ENCODE data around the gene TPCN2.
"Not testable (repeated sequence)": the region's sequence is repeated elsewhere in the genome, so short reads cannot be mapped to it uniquely, and the experiment has no call there.

The TPCN2 gene

DNA sequence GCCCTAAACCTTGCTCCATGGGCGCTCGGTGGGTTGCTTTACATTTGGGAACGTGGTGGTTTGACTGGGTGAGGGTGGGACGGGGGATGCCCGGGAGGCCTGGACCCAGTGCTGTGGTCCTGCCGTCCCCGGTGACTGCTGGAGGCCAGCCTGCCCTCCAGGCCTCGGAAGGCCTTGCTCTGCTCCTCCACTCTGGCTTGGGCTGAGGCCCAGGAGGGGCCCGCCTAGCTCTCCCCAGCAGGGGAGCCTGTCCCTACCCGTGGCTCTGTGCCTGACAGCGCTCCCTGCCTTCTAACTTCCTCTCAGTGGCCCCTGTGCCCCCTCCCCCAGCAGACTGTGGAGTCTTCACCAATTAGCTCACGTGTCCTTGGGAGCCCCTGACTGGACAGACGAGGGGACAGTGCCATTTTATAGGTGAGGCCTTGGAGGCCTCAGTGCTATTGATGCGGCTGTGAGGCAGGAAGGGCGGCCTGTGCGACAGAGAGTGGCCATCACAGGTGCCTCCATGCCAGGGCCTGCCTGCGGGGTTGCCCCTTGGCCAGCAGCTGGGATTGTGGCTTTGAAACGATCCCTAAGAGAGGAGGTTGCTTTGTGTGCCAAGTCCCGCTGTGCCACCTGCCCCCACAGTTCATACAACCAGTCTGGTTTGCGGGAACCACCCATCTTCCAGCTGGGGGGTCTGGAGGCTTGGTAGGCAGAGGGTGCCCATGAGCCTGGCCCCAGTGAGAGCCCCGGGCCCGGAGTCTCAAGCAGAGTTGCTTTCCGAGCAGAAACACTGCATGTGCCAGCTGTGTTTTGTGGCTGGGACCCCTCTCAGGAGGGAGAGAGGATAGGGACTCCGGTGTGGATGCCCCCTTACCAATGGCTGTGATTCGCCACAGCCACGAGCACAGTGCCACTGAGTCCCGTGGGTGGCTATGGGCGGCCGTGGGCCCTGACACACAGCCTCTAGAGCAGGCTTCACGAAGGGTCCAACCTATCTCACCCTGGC, 17.7 kb downstream of the TPCN2 start:
- H3K4me1 ChIP-seq (ENCODE audit: control insufficient read depth, insufficient read depth, low read length, unreplicated experiment): no peaks in the 10 kb centered on the region
- no peaks in the 10 kb centered on the region for H3K79me2 ChIP-seq (ENCODE audit: control insufficient read depth, insufficient read depth, low read length, unreplicated experiment)
- no peaks in the 10 kb centered on the region for H3K27me3 ChIP-seq (ENCODE audit: insufficient read depth, low read length)
- H3K27ac ChIP-seq (ENCODE audit: low read depth, low read length): no peak overlapping the region
- no peak overlapping the region for H2AFZ ChIP-seq (ENCODE audit: low read length, unreplicated experiment)
- H3K36me3 ChIP-seq (ENCODE audit: insufficient read depth, low read length): no peaks in the 10 kb centered on the region
- no peak overlapping the region for H3K4me3 ChIP-seq (ENCODE audit: low read depth, low read length)

DNA sequence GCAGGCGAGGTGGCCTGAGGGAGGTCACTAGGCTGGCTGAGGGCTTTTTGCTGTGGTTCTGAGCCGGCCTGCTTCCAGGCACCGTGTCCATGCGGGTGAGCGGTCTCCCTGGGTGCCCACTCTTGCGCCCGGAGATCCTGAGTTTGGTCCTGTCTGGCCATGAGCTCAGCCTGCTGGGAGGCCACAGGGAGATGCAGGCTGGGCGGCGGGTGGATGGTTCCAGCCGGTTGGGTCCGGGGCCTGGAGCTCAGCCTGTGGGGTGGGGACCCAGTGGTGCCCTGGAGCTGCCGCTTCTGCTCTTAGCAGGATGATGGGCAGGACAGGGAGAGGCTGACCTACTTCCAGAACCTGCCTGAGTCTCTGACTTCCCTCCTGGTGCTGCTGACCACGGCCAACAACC, 18.5 kb downstream of the TPCN2 start:
- H3K27ac ChIP-seq (ENCODE audit: low read depth, low read length): no peak overlapping the region
- no peaks in the 10 kb centered on the region for H3K79me2 ChIP-seq (ENCODE audit: control insufficient read depth, insufficient read depth, low read length, unreplicated experiment)
- no peaks in the 10 kb centered on the region for H3K36me3 ChIP-seq (ENCODE audit: insufficient read depth, low read length)
- no peaks in the 10 kb centered on the region for H3K27me3 ChIP-seq (ENCODE audit: insufficient read depth, low read length)
- no peak overlapping the region for H3K4me3 ChIP-seq (ENCODE audit: low read depth, low read length)
- H3K4me1 ChIP-seq (ENCODE audit: control insufficient read depth, insufficient read depth, low read length, unreplicated experiment): no peaks in the 10 kb centered on the region
- H2AFZ ChIP-seq (ENCODE audit: low read length, unreplicated experiment): no peak overlapping the region

DNA sequence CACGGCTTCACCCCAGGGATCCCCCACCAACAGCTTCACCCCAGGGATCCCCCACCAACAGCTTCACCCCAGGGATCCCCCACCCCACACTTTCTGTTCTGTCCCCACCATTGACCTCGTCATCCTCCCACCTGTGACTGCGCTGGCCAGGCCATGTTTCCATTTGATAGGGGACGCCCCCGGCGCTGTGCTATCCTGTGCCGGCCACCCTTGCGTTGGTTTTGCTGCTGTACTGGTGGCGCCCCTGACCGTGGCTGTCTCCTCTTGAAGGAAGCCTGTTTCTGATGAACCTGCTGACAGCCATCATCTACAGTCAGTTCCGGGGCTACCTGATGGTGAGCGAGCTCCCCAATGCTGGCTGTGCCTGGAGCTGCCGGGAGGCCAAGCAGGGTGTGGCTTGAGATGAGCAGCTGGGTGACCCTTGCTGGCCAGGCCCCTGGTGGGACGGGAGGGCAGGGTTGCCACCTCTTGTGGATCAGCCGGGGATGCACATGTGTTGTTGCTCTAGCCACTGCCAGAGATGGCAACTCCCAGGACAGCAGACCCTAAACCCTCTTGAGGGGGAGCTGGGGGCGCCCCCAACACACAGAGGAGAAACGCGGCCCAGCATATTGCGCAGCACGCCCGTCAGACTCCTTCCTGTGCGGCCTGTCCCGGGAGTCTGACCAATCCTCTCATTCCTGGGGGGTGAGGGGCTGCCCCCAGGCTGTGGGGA, 22.5 kb downstream of the TPCN2 start:
- Histone ChIP-seq H3K27ac (ENCODE audit: low read depth, low read length) (no peak overlapping the region), H3K4me1 (ENCODE audit: control insufficient read depth, insufficient read depth, low read length, unreplicated experiment) (peaks cover 19% of the 10 kb centered on the region), H3K4me3 (ENCODE audit: low read depth, low read length) (no peak overlapping the region), H3K79me2 (ENCODE audit: control insufficient read depth, insufficient read depth, low read length, unreplicated experiment) (no peaks in the 10 kb centered on the region), H2AFZ (ENCODE audit: low read length, unreplicated experiment) (no peak overlapping the region), H3K27me3 (ENCODE audit: insufficient read depth, low read length) (no peaks in the 10 kb centered on the region), H3K36me3 (ENCODE audit: insufficient read depth, low read length) (no peaks in the 10 kb centered on the region)

DNA sequence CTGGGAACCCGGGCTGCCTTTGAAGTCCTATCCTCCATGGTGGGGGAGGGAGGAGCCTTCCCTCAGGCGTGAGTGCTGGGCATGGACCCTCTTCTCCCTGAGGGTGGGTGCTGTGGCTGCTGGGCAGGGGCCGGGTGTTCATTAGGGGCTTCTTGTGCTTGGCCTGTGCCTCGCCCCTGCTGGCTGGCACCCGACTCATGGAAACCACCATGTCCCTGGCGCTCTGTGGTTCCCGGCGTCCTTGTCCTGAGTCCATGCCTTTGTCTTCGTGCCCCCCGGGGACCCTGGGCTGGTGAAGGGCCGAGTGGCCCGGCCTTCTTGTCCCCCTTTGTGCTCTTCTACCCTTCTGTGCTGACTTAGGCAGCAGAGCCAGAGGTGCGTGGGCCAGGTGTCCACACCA, 23.2 kb downstream of the TPCN2 start:
- Histone ChIP-seq H3K4me1 (ENCODE audit: control insufficient read depth, insufficient read depth, low read length, unreplicated experiment) (peaks cover 19% of the 10 kb centered on the region), H3K27me3 (ENCODE audit: insufficient read depth, low read length) (no peaks in the 10 kb centered on the region), H2AFZ (ENCODE audit: low read length, unreplicated experiment) (no peak overlapping the region), H3K79me2 (ENCODE audit: control insufficient read depth, insufficient read depth, low read length, unreplicated experiment) (no peaks in the 10 kb centered on the region), H3K27ac (ENCODE audit: low read depth, low read length) (no peak overlapping the region), H3K4me3 (ENCODE audit: low read depth, low read length) (no peak overlapping the region), H3K36me3 (ENCODE audit: insufficient read depth, low read length) (no peaks in the 10 kb centered on the region)

DNA sequence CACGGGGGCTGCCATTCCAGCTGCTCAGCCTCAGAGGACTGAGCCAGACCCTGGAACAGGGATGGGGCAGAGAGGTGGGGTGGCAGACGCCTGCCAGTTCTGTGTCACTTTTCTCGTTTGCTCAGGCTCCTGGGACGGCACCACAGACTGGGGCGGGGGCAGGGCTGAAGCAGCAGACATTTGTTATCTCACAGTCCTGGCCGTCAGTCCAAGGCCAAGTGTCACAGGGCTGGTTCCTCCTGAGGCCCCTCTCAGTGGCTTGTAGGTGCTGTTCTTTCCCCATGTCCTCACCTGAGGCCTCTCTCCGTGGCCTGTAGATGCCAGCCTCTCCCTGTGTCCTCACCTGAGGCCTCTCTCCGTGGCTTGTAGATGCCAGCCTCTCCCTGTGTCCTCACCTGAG, 24.7 kb downstream of the TPCN2 start:
- H3K4me1 ChIP-seq (ENCODE audit: control insufficient read depth, insufficient read depth, low read length, unreplicated experiment): peaks cover 19% of the 10 kb centered on the region
- no peaks in the 10 kb centered on the region for H3K79me2 ChIP-seq (ENCODE audit: control insufficient read depth, insufficient read depth, low read length, unreplicated experiment)
- H2AFZ ChIP-seq (ENCODE audit: low read length, unreplicated experiment): no peak overlapping the region
- H3K4me3 ChIP-seq (ENCODE audit: low read depth, low read length): no peak overlapping the region
- no peaks in the 10 kb centered on the region for H3K27me3 ChIP-seq (ENCODE audit: insufficient read depth, low read length)
- H3K36me3 ChIP-seq (ENCODE audit: insufficient read depth, low read length): no peaks in the 10 kb centered on the region
- no peak overlapping the region for H3K27ac ChIP-seq (ENCODE audit: low read depth, low read length)

DNA sequence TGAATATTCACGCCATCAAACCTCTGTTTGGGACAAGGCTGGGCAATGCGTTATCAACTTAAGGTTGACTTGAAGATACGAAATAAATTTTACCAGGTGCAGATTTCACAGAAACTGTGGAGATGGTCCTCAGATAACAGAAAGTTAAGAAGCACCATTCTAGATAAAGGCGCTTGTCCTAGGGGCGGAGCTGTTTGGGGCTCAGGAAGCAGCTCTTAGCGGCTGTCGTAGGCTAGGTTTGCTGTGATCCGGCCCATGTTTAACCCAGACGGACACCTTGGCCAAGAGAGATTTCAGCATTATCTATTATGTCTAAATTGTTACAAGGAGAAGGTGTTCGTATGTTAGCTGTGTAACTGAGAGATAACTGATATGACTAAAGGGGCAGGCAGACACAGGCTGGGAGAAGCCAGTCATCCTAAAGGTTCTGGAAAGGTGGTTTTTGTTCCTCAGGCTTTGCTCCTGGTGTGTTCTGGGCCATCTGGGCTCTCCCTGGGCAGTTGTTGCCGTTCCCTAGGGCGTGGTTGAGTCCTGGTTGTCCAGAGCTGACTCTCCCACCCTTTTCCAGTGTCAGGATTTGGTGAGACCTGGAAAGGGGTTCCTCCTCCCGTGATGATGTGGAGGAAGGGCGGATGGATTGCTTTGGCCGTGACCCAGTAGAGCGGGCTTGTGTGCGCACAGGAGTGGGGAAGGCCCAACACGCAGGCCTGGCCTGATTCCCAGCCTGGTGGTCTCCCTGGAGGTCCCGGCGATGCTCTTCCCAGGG, 25.8 kb downstream of the TPCN2 start:
- peaks cover 22% of the 10 kb centered on the region for H3K4me1 ChIP-seq (ENCODE audit: control insufficient read depth, insufficient read depth, low read length, unreplicated experiment)

DNA sequence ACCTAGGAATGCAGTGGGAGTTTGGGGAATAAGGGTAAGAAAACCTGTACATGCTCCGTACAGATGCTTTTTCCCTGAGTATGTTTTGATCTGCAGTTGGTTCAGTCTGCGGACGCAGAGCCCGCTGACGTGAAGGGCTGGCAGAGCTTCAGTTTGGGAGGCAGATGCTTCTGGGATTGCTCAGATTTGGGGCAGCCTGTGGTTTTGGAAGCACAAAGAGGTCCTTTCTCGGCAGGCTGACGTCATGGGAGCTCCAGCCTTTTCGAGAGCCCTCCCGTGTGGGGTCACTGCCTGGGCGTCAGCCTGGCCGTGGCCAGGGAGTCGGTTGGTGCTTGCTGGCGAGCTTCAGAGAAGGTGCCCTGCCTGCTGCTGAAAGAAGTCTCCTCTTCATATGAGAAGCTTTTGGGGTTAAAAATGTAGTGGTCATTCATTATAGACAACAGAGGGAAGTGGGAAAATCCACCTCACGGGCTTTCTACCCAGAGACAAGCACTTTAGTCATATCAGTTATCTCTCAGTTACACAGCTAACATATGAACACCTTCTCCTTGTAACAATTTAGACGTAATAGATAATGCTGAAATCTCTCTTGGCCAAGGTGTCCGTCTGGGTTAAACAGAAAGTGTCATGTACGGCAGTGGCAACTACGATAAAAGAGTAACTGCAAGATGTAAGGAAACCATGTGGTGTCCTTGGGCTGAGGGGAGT, 26.8 kb downstream of the TPCN2 start:
- peaks cover 32% of the 10 kb centered on the region for H3K4me1 ChIP-seq (ENCODE audit: control insufficient read depth, insufficient read depth, low read length, unreplicated experiment)
- H3K4me3 ChIP-seq (ENCODE audit: low read depth, low read length): no peak overlapping the region
- H3K79me2 ChIP-seq (ENCODE audit: control insufficient read depth, insufficient read depth, low read length, unreplicated experiment): no peaks in the 10 kb centered on the region
- no peak overlapping the region for H2AFZ ChIP-seq (ENCODE audit: low read length, unreplicated experiment)
- no peaks in the 10 kb centered on the region for H3K36me3 ChIP-seq (ENCODE audit: insufficient read depth, low read length)
- no peaks in the 10 kb centered on the region for H3K27me3 ChIP-seq (ENCODE audit: insufficient read depth, low read length)
- H3K27ac ChIP-seq (ENCODE audit: low read depth, low read length): peak overlapping the region; percentile 76

More for the DNA sequence above, 25.8 kb downstream of the TPCN2 start:
- Histone ChIP-seq H2AFZ (ENCODE audit: low read length, unreplicated experiment) (no peak overlapping the region), H3K79me2 (ENCODE audit: control insufficient read depth, insufficient read depth, low read length, unreplicated experiment) (no peaks in the 10 kb centered on the region), H3K4me3 (ENCODE audit: low read depth, low read length) (no peak overlapping the region), H3K27me3 (ENCODE audit: insufficient read depth, low read length) (no peaks in the 10 kb centered on the region), H3K27ac (ENCODE audit: low read depth, low read length) (peak overlapping the region; percentile 76), H3K36me3 (ENCODE audit: insufficient read depth, low read length) (no peaks in the 10 kb centered on the region)

DNA sequence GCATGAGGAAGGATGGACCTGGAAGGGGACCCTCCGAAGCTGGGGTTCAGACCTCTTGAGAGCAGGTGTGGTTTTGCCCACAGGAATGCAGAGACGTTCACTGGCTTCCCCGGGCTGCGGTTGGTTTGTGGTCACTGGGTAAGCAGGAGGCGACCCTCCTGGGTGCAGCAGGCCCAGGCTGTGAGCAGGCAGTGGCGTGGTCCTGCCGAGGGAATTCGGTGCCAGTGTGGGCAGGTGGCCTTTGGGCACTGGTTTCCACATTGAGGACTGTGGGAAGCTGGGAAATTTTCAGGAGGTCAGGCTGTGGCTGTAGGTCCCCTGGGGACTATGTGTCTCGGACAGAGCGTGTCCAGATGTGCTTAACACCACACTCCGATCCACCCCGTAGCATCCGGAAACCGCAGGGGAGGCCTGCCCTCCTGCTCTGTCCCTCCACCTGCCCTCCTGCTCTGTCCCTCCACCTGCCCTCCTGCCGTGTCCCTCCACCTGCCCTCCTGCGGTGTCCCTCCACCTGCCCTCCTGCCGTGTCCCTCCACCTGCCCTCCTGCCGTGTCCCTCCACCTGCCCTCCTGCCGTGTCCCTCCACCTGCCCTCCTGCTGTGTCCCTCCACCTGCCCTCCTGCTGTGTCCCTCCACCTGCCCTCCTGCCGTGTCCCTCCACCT, 27.5 kb downstream of the TPCN2 start:
- H3K4me1 ChIP-seq (ENCODE audit: control insufficient read depth, insufficient read depth, low read length, unreplicated experiment): peaks cover 36% of the 10 kb centered on the region
- peak overlapping the region; percentile 76 for H3K27ac ChIP-seq (ENCODE audit: low read depth, low read length)
- no peaks in the 10 kb centered on the region for H3K36me3 ChIP-seq (ENCODE audit: insufficient read depth, low read length)
- H3K4me3 ChIP-seq (ENCODE audit: low read depth, low read length): no peak overlapping the region
- H3K79me2 ChIP-seq (ENCODE audit: control insufficient read depth, insufficient read depth, low read length, unreplicated experiment): no peaks in the 10 kb centered on the region
- H3K27me3 ChIP-seq (ENCODE audit: insufficient read depth, low read length): no peaks in the 10 kb centered on the region
- no peak overlapping the region for H2AFZ ChIP-seq (ENCODE audit: low read length, unreplicated experiment)

DNA sequence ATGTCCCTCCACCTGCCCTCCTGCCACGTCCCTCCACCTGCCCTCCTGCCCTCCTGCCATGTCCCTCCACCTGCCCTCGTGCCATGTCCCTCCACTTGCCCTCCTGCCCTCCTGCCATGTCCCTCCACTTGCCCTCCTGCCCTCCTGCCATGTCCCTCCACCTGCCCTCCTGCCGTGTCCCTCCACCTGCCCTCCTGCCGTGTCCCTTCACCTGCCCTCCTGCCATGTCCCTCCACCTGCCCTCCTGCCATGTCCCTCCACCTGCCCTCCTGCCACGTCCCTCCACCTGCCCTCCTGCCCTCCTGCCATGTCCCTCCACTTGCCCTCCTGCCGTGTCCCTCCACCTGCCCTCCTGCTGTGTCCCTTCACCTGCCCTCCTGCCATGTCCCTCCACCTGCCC, 28.2 kb downstream of the TPCN2 start:
- H3K27ac ChIP-seq (ENCODE audit: low read depth, low read length); H3K27me3 ChIP-seq (ENCODE audit: insufficient read depth, low read length); H3K4me3 ChIP-seq (ENCODE audit: low read depth, low read length); H2AFZ ChIP-seq (ENCODE audit: low read length, unreplicated experiment); H3K79me2 ChIP-seq (ENCODE audit: control insufficient read depth, insufficient read depth, low read length, unreplicated experiment); H3K36me3 ChIP-seq (ENCODE audit: insufficient read depth, low read length): not testable (repeated sequence)
- H3K4me1 ChIP-seq (ENCODE audit: control insufficient read depth, insufficient read depth, low read length, unreplicated experiment): peaks cover 36% of the 10 kb centered on the region
